Measurements from ENCODE around the gene DIS3L.

DNA sequence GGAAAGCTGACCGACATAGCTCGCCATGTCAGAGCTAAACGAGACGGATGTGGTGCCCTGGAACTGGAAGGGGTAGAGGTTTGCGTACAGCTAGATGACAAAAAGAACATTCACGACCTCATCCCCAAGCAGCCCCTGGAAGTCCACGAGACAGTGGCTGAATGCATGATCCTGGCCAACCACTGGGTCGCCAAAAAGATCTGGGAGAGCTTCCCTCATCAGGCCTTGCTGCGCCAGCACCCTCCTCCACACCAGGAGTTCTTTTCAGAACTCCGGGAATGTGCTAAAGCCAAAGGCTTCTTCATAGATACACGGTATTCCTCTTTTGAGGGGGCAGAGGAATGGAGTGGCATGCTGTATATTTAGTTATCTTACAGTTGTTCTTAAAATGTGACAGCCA is 32.7 kb downstream of the DIS3L start:
- TF ChIP-seq CTCF (IDR thresholded peaks at IDR 0.05 in 4 of 5, conservative IDR thresholded peaks at IDR 0.05 in 1 of 5) (no peak), POLR2A (IDR thresholded peaks at IDR 0.05) (no peak)
